Mesothelial cell of epicardium (in vitro differentiated cells): ENCODE data around the gene PWP2. TPM values are rescaled to one million over a fixed set of nuclear protein-coding genes. Genes with fewer than 3 reads are reported as not detected.
"Not testable (repeated sequence)": the region's sequence is repeated elsewhere in the genome, so short reads cannot be mapped to it uniquely, and the experiment has no call there.

Source experiments
- DNase-seq, 2 experiments: peaks; one replicate each; pipeline ENCODE4 v3.0.0; 2021; ENCODE audit warnings: low spot score in 2 of 2; ENCODE audit not compliant: unreplicated experiment in 2 of 2
- H3K27ac Mint-ChIP-seq: 2 replicates; pipeline ENCODE4 v1.8.0; 2021; ENCODE audit warnings: mixed read lengths
- H3K27me3 Mint-ChIP-seq: 2 replicates; pipeline ENCODE4 v1.8.0; 2021; ENCODE audit warnings: low read depth, mixed read lengths
- H3K36me3 Mint-ChIP-seq: 2 replicates; pipeline ENCODE4 v1.8.0; 2021; ENCODE audit warnings: mixed read lengths
- H3K4me1 Mint-ChIP-seq: 2 replicates; pipeline ENCODE4 v1.8.0; 2021; ENCODE audit warnings: mixed read lengths
- H3K4me3 Mint-ChIP-seq: 2 replicates; pipeline ENCODE4 v1.8.0; 2021; ENCODE audit warnings: mild to moderate bottlenecking, moderate library complexity, mixed read lengths
- H3K9me3 Mint-ChIP-seq: 2 replicates; pipeline ENCODE4 v1.8.0; 2021; ENCODE audit warnings: mixed read lengths
- total RNA-seq: library from RNA; stranded (reverse); gene quantifications from 3 replicates; pipeline ENCODE4 v1.2.1, GENCODE V29; 2021

Gene PWP2
- total RNA-seq, 1 donor from 2014 or later, result 2.3 TPM

GRCh38 chr21:44113702-44114371 lies 6.6 kb downstream of the PWP2 start:
- H3K9me3 Mint-ChIP-seq, H3K4me1 Mint-ChIP-seq, DNase-seq, H3K27ac Mint-ChIP-seq, H3K27me3 Mint-ChIP-seq, H3K36me3 Mint-ChIP-seq, H3K4me3 Mint-ChIP-seq: not testable (repeated sequence)

GRCh38 chr21:44122131-44122530 lies 14.9 kb downstream of the PWP2 start:
- DNase-seq, H3K9me3 Mint-ChIP-seq, H3K4me1 Mint-ChIP-seq, H3K27ac Mint-ChIP-seq, H3K36me3 Mint-ChIP-seq, H3K27me3 Mint-ChIP-seq, H3K4me3 Mint-ChIP-seq: not testable (repeated sequence)

GRCh38 chr21:44127827-44128226 lies 20.6 kb downstream of the PWP2 start:
- H3K36me3 Mint-ChIP-seq, DNase-seq, H3K4me1 Mint-ChIP-seq, H3K27me3 Mint-ChIP-seq, H3K27ac Mint-ChIP-seq, H3K9me3 Mint-ChIP-seq, H3K4me3 Mint-ChIP-seq: not testable (repeated sequence)

DNA sequence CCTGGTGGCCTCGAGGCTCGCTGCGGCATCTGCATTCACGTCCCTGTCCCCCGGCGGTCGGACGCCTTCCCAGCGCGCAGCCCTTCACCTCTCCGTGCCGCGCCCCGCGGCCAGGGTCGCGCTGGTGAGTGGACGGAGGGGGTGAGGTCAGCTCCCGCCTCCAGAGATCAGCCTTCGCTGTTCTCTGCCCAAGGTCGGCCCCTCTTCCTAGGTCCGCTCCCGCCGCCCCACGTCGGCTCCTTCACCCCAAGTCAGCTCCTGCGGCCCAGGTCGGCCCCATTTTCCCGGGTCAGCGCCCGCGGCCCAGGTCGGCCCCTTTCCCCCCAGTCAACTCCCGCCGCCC lies 26.5 kb downstream of the PWP2 start:
- H3K9me3 Mint-ChIP-seq, DNase-seq, H3K36me3 Mint-ChIP-seq, H3K27me3 Mint-ChIP-seq, H3K4me3 Mint-ChIP-seq, H3K4me1 Mint-ChIP-seq, H3K27ac Mint-ChIP-seq: not testable (repeated sequence)

- H3K4me3 Mint-ChIP-seq, H3K9me3 Mint-ChIP-seq, DNase-seq, H3K36me3 Mint-ChIP-seq, H3K27ac Mint-ChIP-seq, H3K27me3 Mint-ChIP-seq, H3K4me1 Mint-ChIP-seq: not testable (repeated sequence)
Observed at GRCh38 chr21:44134732-44135131, 27.5 kb downstream of the PWP2 start.

DNA sequence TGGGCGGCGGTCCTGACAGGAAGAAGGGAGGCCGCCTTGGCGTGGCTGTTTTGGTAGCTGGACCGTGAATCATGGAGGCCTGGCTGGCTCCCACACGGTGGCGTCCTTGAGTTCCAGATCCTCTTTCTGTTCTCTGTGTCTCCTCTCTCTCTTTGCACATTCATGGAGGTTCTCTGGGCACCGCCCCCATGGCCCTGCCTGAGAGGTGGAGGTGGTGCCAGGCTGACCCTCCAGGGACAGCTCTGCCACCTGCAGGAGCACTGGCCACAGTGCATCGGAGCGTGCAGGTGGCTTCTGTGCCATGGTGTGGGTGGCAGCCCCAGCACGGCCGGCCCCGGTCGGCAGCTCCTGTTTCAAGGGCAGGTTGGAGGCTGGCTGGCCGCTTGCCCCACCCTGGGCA lies 30.8 kb downstream of the PWP2 start:
- not testable (repeated sequence) for H3K9me3 Mint-ChIP-seq, H3K4me3 Mint-ChIP-seq, H3K27me3 Mint-ChIP-seq, H3K27ac Mint-ChIP-seq, H3K36me3 Mint-ChIP-seq, H3K4me1 Mint-ChIP-seq, DNase-seq

DNA sequence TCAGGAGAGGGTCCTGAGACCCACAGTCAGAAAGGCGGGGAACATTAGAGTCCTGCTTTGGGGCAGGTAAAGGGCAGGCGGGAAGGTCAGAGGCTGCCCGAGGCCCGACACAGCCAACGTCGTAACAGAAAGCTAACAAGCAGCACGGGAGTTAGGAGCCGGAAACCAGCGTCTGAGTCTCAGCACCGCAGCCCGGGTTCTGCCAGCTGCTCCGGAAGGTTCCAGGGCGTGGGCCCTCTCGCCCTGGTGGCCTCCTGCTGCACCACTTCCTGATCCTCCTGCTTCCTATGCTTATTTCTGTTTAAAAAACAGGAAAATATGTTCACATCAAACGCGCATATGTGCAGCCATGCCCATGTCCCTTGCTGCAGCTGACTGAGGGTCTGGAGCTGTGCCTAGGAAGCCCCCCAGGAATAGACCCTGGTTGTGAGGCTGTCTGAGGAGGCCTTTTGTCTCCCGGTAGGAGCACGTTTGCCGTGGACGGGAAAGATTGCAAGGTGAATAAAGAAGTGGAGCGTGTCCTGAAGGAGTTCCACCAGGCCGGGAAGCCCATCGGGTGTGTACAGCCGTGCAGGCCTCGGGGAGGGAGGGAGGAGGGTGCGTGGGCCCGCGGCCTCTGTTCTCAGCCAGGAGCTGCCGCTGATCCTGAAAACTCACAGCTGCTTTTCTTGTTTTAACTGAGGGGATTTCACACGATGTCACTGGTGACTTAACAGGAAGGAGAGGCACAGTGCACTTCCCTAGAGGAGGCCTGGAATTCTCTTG lies 32.8 kb downstream of the PWP2 start:
- H3K9me3 Mint-ChIP-seq, H3K4me3 Mint-ChIP-seq, H3K4me1 Mint-ChIP-seq, DNase-seq, H3K36me3 Mint-ChIP-seq, H3K27me3 Mint-ChIP-seq, H3K27ac Mint-ChIP-seq: not testable (repeated sequence)

GRCh38 chr21:44140552-44140932 lies 33.3 kb downstream of the PWP2 start:
- not testable (repeated sequence) for H3K9me3 Mint-ChIP-seq, H3K27me3 Mint-ChIP-seq, H3K4me1 Mint-ChIP-seq, H3K36me3 Mint-ChIP-seq, H3K27ac Mint-ChIP-seq, H3K4me3 Mint-ChIP-seq, DNase-seq

DNA sequence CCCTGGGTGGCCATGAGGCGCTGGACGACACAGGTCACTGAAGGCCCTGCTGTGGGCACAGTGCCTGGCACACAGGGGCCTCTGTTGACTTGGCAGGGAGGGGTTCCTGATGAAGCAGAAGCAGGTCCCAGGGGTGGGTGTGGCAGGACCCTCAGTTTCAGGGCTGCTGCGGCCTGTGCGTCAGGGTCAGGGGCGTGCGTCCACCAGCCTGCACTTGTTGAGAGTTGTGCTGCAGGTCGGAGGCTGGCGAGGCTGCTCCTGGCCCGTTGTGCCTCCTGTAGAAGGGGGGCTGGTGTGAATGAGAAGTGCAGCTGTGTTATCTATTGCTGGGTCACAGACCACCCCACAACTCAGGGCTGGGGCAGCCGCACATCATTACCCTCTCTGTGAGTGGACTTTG lies 35.3 kb downstream of the PWP2 start:
- not testable (repeated sequence) for H3K27ac Mint-ChIP-seq, H3K9me3 Mint-ChIP-seq, H3K4me3 Mint-ChIP-seq, DNase-seq, H3K4me1 Mint-ChIP-seq, H3K36me3 Mint-ChIP-seq, H3K27me3 Mint-ChIP-seq

DNA sequence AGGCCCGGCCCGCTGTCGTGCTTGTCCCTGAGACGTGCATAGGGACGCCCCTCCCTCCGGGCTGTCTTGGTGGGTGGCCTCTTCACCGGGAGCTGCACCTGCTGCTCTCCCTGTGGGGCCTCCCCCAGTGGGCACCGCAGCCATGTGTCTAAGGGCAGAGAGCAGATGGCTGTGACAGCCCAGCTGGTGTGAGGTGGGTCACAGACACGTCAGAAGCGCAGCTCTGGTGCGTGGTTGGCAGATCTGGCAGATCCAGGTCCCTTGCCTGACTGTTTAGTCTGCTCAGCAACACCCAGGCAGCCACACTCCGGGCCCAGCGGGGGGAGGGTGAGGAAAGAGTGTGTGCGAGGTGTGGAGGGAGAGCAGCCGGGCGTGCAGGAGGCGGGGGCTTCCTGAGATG lies 36.2 kb downstream of the PWP2 start:
- H3K36me3 Mint-ChIP-seq, H3K4me3 Mint-ChIP-seq, DNase-seq, H3K27ac Mint-ChIP-seq, H3K4me1 Mint-ChIP-seq, H3K27me3 Mint-ChIP-seq, H3K9me3 Mint-ChIP-seq: not testable (repeated sequence)

- H3K9me3 Mint-ChIP-seq, H3K27ac Mint-ChIP-seq, H3K4me3 Mint-ChIP-seq, H3K27me3 Mint-ChIP-seq, H3K4me1 Mint-ChIP-seq, DNase-seq, H3K36me3 Mint-ChIP-seq: not testable (repeated sequence)
Observed at GRCh38 chr21:44143996-44144395, 36.8 kb downstream of the PWP2 start.

GRCh38 chr21:44144784-44145602 lies 37.8 kb downstream of the PWP2 start:
- not testable (repeated sequence) for H3K4me3 Mint-ChIP-seq, H3K36me3 Mint-ChIP-seq, H3K9me3 Mint-ChIP-seq, H3K27me3 Mint-ChIP-seq, H3K27ac Mint-ChIP-seq, H3K4me1 Mint-ChIP-seq, DNase-seq

GRCh38 chr21:44145616-44146015 lies 38.4 kb downstream of the PWP2 start:
- H3K27ac Mint-ChIP-seq, H3K4me1 Mint-ChIP-seq, H3K36me3 Mint-ChIP-seq, H3K9me3 Mint-ChIP-seq, H3K27me3 Mint-ChIP-seq, DNase-seq, H3K4me3 Mint-ChIP-seq: not testable (repeated sequence)

- H3K9me3 Mint-ChIP-seq, H3K36me3 Mint-ChIP-seq, H3K4me3 Mint-ChIP-seq, H3K4me1 Mint-ChIP-seq, DNase-seq, H3K27ac Mint-ChIP-seq, H3K27me3 Mint-ChIP-seq: not testable (repeated sequence)
Observed at GRCh38 chr21:44147108-44147507, 39.9 kb downstream of the PWP2 start.
